Stomach (tissue), 4 donors: ENCODE results near the gene TEAD1.

ENCODE experiments used
- POLR2A ChIP-seq, 4 donors: fragments of 450-650 bp; IDR thresholded peaks; one replicate each; pipeline ENCODE4 v1.6.1; 2016; ENCODE audit warnings: antibody characterized with exemption in 4 of 4, control low read depth in 2 of 4, mild to moderate bottlenecking in 1 of 4, moderate library complexity in 1 of 4
- TF ChIP-seq, protein P1 (sequence below), 7 experiments: fragments of 450-650 bp in 4 of 7; fragments of 200-600 bp in 3 of 7; sonication (generic) in 3 of 7; IDR thresholded peaks; one replicate each; pipeline ENCODE4 v1.5.1; 2016 to 2019; ENCODE audit warnings: antibody characterized with exemption in 7 of 7, control low read depth in 2 of 7, mild to moderate bottlenecking in 1 of 7

DNA sequence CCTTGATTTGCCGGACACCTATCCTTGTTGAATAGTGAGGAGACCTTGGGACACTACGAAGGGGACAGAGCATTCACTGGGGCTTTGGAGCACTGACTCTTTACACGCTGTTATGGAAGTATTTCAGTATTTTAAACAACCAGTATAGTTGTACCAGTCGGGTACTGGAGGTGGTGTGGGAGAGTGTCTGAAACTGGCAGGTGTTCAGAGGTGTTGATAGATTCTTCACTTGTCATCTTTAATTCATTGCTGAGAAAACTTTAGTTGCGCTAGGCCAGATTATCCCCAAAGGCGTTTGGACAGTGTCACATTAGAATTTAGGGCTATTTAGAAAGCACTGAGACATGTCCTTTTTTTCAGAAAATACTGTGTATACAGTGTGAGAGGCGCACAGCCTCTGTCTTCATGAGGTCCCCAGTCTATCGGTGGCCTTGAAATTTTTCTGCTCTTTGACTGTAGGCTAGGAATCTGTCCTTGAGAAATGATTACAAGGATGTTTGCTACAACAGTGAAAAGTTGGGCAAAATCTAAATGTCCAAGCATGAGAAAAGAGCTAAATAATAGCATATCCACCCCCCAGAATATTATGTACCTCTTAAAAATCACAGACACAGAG, 69.7 kb downstream of the TEAD1 start:
- TF ChIP-seq POLR2A (IDR thresholded peaks at IDR 0.05) = no peak
- TF ChIP-seq, protein P1, sequence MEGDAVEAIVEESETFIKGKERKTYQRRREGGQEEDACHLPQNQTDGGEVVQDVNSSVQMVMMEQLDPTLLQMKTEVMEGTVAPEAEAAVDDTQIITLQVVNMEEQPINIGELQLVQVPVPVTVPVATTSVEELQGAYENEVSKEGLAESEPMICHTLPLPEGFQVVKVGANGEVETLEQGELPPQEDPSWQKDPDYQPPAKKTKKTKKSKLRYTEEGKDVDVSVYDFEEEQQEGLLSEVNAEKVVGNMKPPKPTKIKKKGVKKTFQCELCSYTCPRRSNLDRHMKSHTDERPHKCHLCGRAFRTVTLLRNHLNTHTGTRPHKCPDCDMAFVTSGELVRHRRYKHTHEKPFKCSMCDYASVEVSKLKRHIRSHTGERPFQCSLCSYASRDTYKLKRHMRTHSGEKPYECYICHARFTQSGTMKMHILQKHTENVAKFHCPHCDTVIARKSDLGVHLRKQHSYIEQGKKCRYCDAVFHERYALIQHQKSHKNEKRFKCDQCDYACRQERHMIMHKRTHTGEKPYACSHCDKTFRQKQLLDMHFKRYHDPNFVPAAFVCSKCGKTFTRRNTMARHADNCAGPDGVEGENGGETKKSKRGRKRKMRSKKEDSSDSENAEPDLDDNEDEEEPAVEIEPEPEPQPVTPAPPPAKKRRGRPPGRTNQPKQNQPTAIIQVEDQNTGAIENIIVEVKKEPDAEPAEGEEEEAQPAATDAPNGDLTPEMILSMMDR (IDR thresholded peaks at IDR 0.05) = no peak
